Trophoblast cell (in vitro differentiated cells and primary cell): ENCODE results near the gene GSK3B.

ENCODE experiments used
- DNase-seq, 2 donors: peaks; one replicate each; pipeline ENCODE4 v3.0.0-alpha.2; 2016
- H2AFZ ChIP-seq: 2 replicates; pipeline ENCODE4 v1.6.1; 2013; ENCODE audit warnings: low read length, moderate library complexity, mild to moderate bottlenecking; ENCODE audit not compliant: insufficient read depth, poor library complexity
- H2AK5ac ChIP-seq: 2 replicates; pipeline ENCODE4 v1.6.1; 2013; ENCODE audit warnings: mild to moderate bottlenecking, low read length
- H2BK120ac ChIP-seq: 2 replicates; pipeline ENCODE4 v1.6.1; 2013; ENCODE audit warnings: low read length, mild to moderate bottlenecking, moderate library complexity; ENCODE audit not compliant: insufficient read depth, poor library complexity
- H2BK12ac ChIP-seq: 2 replicates; pipeline ENCODE4 v1.6.1; 2013; ENCODE audit warnings: mild to moderate bottlenecking, low read length, moderate library complexity
- H2BK5ac ChIP-seq: 2 replicates; pipeline ENCODE4 v1.6.1; 2013; ENCODE audit warnings: low read length, low read depth, moderate library complexity, mild to moderate bottlenecking; ENCODE audit not compliant: poor library complexity
- H3K14ac ChIP-seq: 2 replicates; pipeline ENCODE4 v1.6.1; 2013; ENCODE audit warnings: mild to moderate bottlenecking, low read length
- H3K18ac ChIP-seq: 2 replicates; pipeline ENCODE4 v1.6.1; 2013; ENCODE audit warnings: mild to moderate bottlenecking, low read length
- H3K23ac ChIP-seq: 2 replicates; pipeline ENCODE4 v1.6.1; 2013; ENCODE audit warnings: low read length
- H3K27ac ChIP-seq: 2 replicates; pipeline ENCODE4 v1.5.1; 2013; ENCODE audit warnings: low read depth, mild to moderate bottlenecking, inconsistent platforms, low read length, moderate library complexity
- H3K27me3 ChIP-seq: 2 replicates; pipeline ENCODE4 v1.6.1; 2013; ENCODE audit warnings: inconsistent platforms, mild to moderate bottlenecking, low read length, moderate library complexity; ENCODE audit not compliant: insufficient read depth
- H3K36me3 ChIP-seq, 2 experiments: 1 replicate in 1 of 2; 2 replicates in 1 of 2; pipeline ENCODE4 v1.6.1; 2013; ENCODE audit warnings: low read length in 2 of 2, mild to moderate bottlenecking in 2 of 2, moderate library complexity in 1 of 2; ENCODE audit not compliant: insufficient read depth in 2 of 2, control insufficient read depth in 1 of 2
- H3K4ac ChIP-seq: 2 replicates; pipeline ENCODE4 v1.6.1; 2013; ENCODE audit warnings: low read depth, mild to moderate bottlenecking, low read length, moderate library complexity
- H3K4me1 ChIP-seq, 2 experiments: 1 replicate in 1 of 2; 2 replicates in 1 of 2; pipeline ENCODE4 v1.6.1; 2013; ENCODE audit warnings: low read length in 2 of 2, mild to moderate bottlenecking in 2 of 2, moderate library complexity in 1 of 2; ENCODE audit not compliant: insufficient read depth in 2 of 2, control insufficient read depth in 1 of 2
- H3K4me2 ChIP-seq: 2 replicates; pipeline ENCODE4 v1.6.1; 2013; ENCODE audit warnings: inconsistent platforms, mild to moderate bottlenecking, low read length, moderate library complexity
- H3K4me3 ChIP-seq: 2 replicates; pipeline ENCODE4 v1.5.1; 2013; ENCODE audit warnings: mild to moderate bottlenecking, low read depth, low read length, inconsistent platforms
- H3K79me1 ChIP-seq: one replicate; pipeline ENCODE4 v1.6.1; 2013; ENCODE audit warnings: low read length
- H3K79me2 ChIP-seq: 2 replicates; pipeline ENCODE4 v1.6.1; 2013; ENCODE audit warnings: low read length, mild to moderate bottlenecking; ENCODE audit not compliant: control insufficient read depth, insufficient read depth, poor library complexity
- H3K9ac ChIP-seq: 2 replicates; pipeline ENCODE4 v1.6.1; 2013; ENCODE audit warnings: mild to moderate bottlenecking, low read length
- H3K9me3 ChIP-seq: 2 replicates; pipeline ENCODE4 v1.6.1; 2013; ENCODE audit warnings: low read depth, mild to moderate bottlenecking, control low read depth, inconsistent platforms, low read length; ENCODE audit not compliant: insufficient read depth
- H4K12ac ChIP-seq: 2 replicates; pipeline ENCODE4 v1.6.1; 2013; ENCODE audit warnings: low read depth, mild to moderate bottlenecking, low read length, moderate library complexity
- H4K8ac ChIP-seq: 2 replicates; pipeline ENCODE4 v1.6.1; 2013; ENCODE audit warnings: low read depth, mild to moderate bottlenecking, low read length, moderate library complexity
- H4K91ac ChIP-seq: one replicate; pipeline ENCODE4 v1.6.1; 2013; ENCODE audit warnings: low read depth, mild to moderate bottlenecking, low read length, moderate library complexity
- WGBS: extraction: QIAGEN DNeasy Blood & Tissue Kit; methylation state at CpG from one replicate; pipeline ENCODE4 v1.1.7; 2013; ENCODE audit warnings: missing lambda C conversion rate; ENCODE audit not compliant: insufficient read length, insufficient coverage; ENCODE audit errors: extremely low coverage; 5-methylcytosine and 5-hydroxymethylcytosine counted together

GSK3B gene

GRCh38 chr3:120139140-120139539, 44.9 kb upstream of the GSK3B start:
- DNase-seq: no peak
- no peak overlapping the region for H2BK12ac ChIP-seq
- H3K79me1 ChIP-seq: peaks cover 9% of the 10 kb centered on the region
- no peak overlapping the region for H3K4ac ChIP-seq
- H3K27ac ChIP-seq: no peak overlapping the region
- no peaks in the 10 kb centered on the region for H3K36me3 ChIP-seq
- H3K27me3 ChIP-seq: no peaks in the 10 kb centered on the region
- H3K14ac ChIP-seq: no peak overlapping the region
- H2AK5ac ChIP-seq: no peak overlapping the region
- H3K79me2 ChIP-seq: no peaks in the 10 kb centered on the region
- no peak overlapping the region for H3K4me2 ChIP-seq
- no peak overlapping the region for H2AFZ ChIP-seq
- H2BK120ac ChIP-seq: no peak overlapping the region
- H3K9ac ChIP-seq: no peak overlapping the region
- peaks cover 6 to 7% of the 10 kb centered on the region in 2 experiments for H3K4me1 ChIP-seq
- H3K4me3 ChIP-seq: no peak overlapping the region
- H4K12ac ChIP-seq: no peak overlapping the region
- H3K9me3 ChIP-seq: no peaks in the 10 kb centered on the region
- WGBS: no CpG with 5 or more reads among the region's 4 CpGs
- H2BK5ac ChIP-seq: no peak overlapping the region
- H3K23ac ChIP-seq: no peak overlapping the region
- H4K8ac ChIP-seq: no peak overlapping the region
- H4K91ac ChIP-seq: no peak overlapping the region
- no peak overlapping the region for H3K18ac ChIP-seq

- Histone ChIP-seq H3K9me3 (no peaks in the 10 kb centered on the region), H3K4me2 (no peak overlapping the region), H3K9ac (no peak overlapping the region), H3K27me3 (no peaks in the 10 kb centered on the region), H2AK5ac (no peak overlapping the region), H3K36me3 (no peaks in the 10 kb centered on the region), H3K18ac (no peak overlapping the region), H4K8ac (peak overlapping the region; percentile 45), H2AFZ (no peak overlapping the region), H3K23ac (no peak overlapping the region), H2BK120ac (peak overlapping the region; percentile 31), H3K79me2 (no peaks in the 10 kb centered on the region), H3K79me1 (peaks cover 7% of the 10 kb centered on the region), H4K12ac (no peak overlapping the region), H3K4me1 (peaks cover 0 to 6% of the 10 kb centered on the region in 2 experiments), H4K91ac (peak overlapping the region; percentile 70), H3K14ac (no peak overlapping the region), H2BK12ac (peak overlapping the region; percentile 84), H3K27ac (no peak overlapping the region), H3K4ac (no peak overlapping the region), H3K4me3 (no peak overlapping the region), H2BK5ac (no peak overlapping the region)
- no CpG with 5 or more reads among the region's 2 CpGs for WGBS
- no peak for DNase-seq
These were observed 43.3 kb upstream of the GSK3B start for GRCh38 chr3:120137548-120137947.

- Histone ChIP-seq H3K36me3 (no peaks in the 10 kb centered on the region), H3K4me1 (peaks cover 0 to 3% of the 10 kb centered on the region in 2 experiments), H2BK5ac (no peak overlapping the region), H2AK5ac (no peak overlapping the region), H3K23ac (no peak overlapping the region), H3K9ac (no peak overlapping the region), H4K12ac (no peak overlapping the region), H2AFZ (no peak overlapping the region), H4K8ac (no peak overlapping the region), H2BK120ac (no peak overlapping the region), H3K4me3 (no peak overlapping the region), H3K14ac (no peak overlapping the region), H3K27me3 (no peaks in the 10 kb centered on the region), H3K4ac (no peak overlapping the region), H3K27ac (no peak overlapping the region), H3K9me3 (no peaks in the 10 kb centered on the region), H3K79me1 (peaks cover 3% of the 10 kb centered on the region), H3K79me2 (no peaks in the 10 kb centered on the region), H3K18ac (no peak overlapping the region), H2BK12ac (no peak overlapping the region), H4K91ac (no peak overlapping the region), H3K4me2 (no peak overlapping the region)
- DNase-seq: no peak
- WGBS: no CpG with 5 or more reads among the region's 3 CpGs
These were observed 36.4 kb upstream of the GSK3B start for GRCh38 chr3:120130656-120131055.

GRCh38 chr3:120129718-120130513, 35.7 kb upstream of the GSK3B start:
- no peaks in the 10 kb centered on the region for H3K36me3 ChIP-seq
- no peak overlapping the region for H3K4me3 ChIP-seq
- H3K14ac ChIP-seq: no peak overlapping the region
- WGBS: no CpG with 5 or more reads among the region's 2 CpGs
- H4K91ac ChIP-seq: no peak overlapping the region
- DNase-seq: no peak
- H3K4ac ChIP-seq: no peak overlapping the region
- H3K4me1 ChIP-seq: no peaks in the 10 kb centered on the region
- no peak overlapping the region for H4K8ac ChIP-seq
- H3K18ac ChIP-seq: no peak overlapping the region
- H3K27me3 ChIP-seq: no peaks in the 10 kb centered on the region
- peaks cover 1% of the 10 kb centered on the region for H3K79me1 ChIP-seq
- H3K79me2 ChIP-seq: no peaks in the 10 kb centered on the region
- H3K4me2 ChIP-seq: no peak overlapping the region
- H2BK120ac ChIP-seq: no peak overlapping the region
- H2AFZ ChIP-seq: no peak overlapping the region
- H2AK5ac ChIP-seq: no peak overlapping the region
- no peak overlapping the region for H3K27ac ChIP-seq
- no peak overlapping the region for H2BK12ac ChIP-seq
- H3K23ac ChIP-seq: no peak overlapping the region
- no peaks in the 10 kb centered on the region for H3K9me3 ChIP-seq
- H4K12ac ChIP-seq: no peak overlapping the region
- no peak overlapping the region for H3K9ac ChIP-seq
- no peak overlapping the region for H2BK5ac ChIP-seq
